ENCODE results near the gene STOML1. TPM values are rescaled to one million over a fixed set of nuclear protein-coding genes. Genes with fewer than 3 reads are reported as not detected.
"Not testable (repeated sequence)": the region's sequence is repeated elsewhere in the genome, so short reads cannot be mapped to it uniquely, and the experiment has no call there.

STOML1 gene
- total RNA-seq, 1 donor from 2014 or later = 17.1 TPM

DNA sequence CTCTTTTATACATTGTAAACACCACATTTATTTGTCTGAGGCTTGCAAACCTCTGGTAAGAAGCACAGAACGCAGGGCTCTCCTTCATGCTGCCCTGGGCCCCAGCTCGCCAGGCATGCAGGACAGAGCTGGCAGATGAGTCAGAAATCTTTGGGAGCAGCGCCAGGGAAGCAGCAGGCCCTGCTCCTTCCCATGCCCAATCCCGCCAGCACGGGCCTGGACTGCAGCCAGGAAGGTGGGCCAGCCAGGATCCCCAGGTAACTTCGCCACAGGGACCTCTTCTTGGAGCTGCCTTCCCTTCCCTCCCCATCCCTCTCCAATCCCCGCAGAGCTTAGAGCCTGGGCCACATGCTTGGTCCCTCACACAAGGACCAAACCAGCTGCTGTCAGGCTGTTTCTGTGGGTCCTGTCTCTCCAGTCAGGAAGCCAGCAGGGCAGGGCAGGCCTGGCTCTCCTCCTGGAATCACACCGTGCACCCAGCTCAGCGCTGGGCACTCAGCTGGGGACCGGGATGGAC, 8.8 kb downstream of the STOML1 start:
- H3K36me3 Mint-ChIP-seq (ENCODE audit: unreplicated experiment) = no peaks in the 10 kb centered on the region
- peaks cover 65% of the 10 kb centered on the region for H3K4me1 Mint-ChIP-seq (ENCODE audit: unreplicated experiment)
- TF ChIP-seq, protein P1, sequence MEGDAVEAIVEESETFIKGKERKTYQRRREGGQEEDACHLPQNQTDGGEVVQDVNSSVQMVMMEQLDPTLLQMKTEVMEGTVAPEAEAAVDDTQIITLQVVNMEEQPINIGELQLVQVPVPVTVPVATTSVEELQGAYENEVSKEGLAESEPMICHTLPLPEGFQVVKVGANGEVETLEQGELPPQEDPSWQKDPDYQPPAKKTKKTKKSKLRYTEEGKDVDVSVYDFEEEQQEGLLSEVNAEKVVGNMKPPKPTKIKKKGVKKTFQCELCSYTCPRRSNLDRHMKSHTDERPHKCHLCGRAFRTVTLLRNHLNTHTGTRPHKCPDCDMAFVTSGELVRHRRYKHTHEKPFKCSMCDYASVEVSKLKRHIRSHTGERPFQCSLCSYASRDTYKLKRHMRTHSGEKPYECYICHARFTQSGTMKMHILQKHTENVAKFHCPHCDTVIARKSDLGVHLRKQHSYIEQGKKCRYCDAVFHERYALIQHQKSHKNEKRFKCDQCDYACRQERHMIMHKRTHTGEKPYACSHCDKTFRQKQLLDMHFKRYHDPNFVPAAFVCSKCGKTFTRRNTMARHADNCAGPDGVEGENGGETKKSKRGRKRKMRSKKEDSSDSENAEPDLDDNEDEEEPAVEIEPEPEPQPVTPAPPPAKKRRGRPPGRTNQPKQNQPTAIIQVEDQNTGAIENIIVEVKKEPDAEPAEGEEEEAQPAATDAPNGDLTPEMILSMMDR (IDR thresholded peaks at IDR 0.05) = no peak
- peak overlapping the region; percentile 97 for H3K27ac Mint-ChIP-seq (ENCODE audit: unreplicated experiment)
- no peaks in the 10 kb centered on the region for H3K9me3 Mint-ChIP-seq (ENCODE audit: unreplicated experiment)
- peak overlapping the region; percentile 53 for H3K4me3 Mint-ChIP-seq (ENCODE audit: unreplicated experiment)
- no peaks in the 10 kb centered on the region for H3K27me3 Mint-ChIP-seq (ENCODE audit: unreplicated experiment)
- DNase-seq (ENCODE audit: extremely low spot score, unreplicated experiment) = no peak

DNA sequence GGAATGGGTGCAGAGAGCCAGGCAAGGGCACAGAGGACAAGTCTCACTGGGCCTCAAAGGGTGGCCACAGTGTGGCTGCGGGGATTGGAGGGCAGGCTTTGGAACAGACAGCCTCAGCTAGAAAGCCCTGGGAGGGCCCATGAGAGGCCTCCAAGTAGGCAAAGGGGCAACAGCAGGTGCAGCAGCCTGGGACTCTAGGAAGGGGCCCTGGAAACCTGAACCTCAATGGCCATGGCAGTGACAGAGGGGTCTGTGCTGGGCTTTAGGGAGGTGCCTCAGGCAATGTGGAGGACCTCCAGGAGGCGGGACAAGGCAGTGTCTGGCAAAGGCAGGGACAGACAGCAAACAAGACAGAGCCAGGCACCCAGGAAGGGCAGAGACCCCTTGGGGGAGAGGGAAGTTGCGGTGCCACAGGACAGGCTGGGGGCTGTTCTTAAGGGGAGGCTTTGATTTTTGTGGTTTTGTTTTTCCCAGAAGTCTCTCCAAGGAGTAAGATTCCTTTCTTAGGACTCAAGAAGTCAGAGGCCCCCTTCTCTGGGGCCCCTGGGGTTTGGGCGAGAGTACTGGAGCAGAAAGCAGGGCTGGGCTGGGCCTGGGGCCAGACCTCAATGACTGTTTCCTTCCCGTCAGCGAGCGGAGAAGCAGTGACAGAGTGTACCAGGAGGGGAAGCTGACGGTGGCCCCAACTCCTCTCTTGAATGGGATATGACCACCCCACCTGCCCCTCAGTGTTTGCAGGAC, 9.7 kb downstream of the STOML1 start:
- Mint-ChIP-seq H3K4me3 (ENCODE audit: unreplicated experiment) (peak overlapping the region; percentile 8), H3K36me3 (ENCODE audit: unreplicated experiment) (peaks cover 3% of the 10 kb centered on the region), H3K4me1 (ENCODE audit: unreplicated experiment) (peaks cover 57% of the 10 kb centered on the region), H3K27ac (ENCODE audit: unreplicated experiment) (peak overlapping the region; percentile 97), H3K27me3 (ENCODE audit: unreplicated experiment) (peaks cover 3% of the 10 kb centered on the region), H3K9me3 (ENCODE audit: unreplicated experiment) (no peaks in the 10 kb centered on the region)
- TF ChIP-seq, protein P1 (IDR thresholded peaks at IDR 0.05) = no peak
- DNase-seq (ENCODE audit: extremely low spot score, unreplicated experiment) = no peak

DNA sequence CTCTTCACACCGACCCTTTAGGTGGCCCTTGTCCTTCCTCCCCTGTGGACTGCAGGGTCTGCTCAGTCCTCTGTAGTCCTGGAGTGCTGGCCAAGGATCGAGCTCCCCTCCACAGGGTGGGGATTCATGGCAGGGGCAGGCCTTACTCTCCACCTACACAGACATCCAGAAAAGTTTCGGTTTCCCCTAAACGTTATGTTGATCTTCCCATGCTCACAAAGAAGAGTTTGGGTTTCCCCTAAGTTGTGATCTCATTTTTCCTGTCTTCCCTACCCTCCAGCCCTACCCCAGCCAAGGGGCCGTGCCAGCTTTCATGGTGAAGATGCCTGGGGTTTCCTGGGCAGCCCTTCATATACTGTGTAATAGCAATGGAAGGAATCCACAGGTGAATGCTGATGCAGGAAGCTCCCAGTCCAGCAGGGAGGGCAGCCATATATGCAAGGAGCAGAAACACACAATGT, 10.3 kb downstream of the STOML1 start:
- DNase-seq (ENCODE audit: extremely low spot score, unreplicated experiment) = no peak
- Mint-ChIP-seq H3K27ac (ENCODE audit: unreplicated experiment) (peak overlapping the region; percentile 97), H3K4me3 (ENCODE audit: unreplicated experiment) (no peak overlapping the region), H3K27me3 (ENCODE audit: unreplicated experiment) (peaks cover 3% of the 10 kb centered on the region), H3K9me3 (ENCODE audit: unreplicated experiment) (no peaks in the 10 kb centered on the region), H3K4me1 (ENCODE audit: unreplicated experiment) (peaks cover 51% of the 10 kb centered on the region), H3K36me3 (ENCODE audit: unreplicated experiment) (peaks cover 3% of the 10 kb centered on the region)
- TF ChIP-seq, protein P1 (IDR thresholded peaks at IDR 0.05) = no peak

DNA sequence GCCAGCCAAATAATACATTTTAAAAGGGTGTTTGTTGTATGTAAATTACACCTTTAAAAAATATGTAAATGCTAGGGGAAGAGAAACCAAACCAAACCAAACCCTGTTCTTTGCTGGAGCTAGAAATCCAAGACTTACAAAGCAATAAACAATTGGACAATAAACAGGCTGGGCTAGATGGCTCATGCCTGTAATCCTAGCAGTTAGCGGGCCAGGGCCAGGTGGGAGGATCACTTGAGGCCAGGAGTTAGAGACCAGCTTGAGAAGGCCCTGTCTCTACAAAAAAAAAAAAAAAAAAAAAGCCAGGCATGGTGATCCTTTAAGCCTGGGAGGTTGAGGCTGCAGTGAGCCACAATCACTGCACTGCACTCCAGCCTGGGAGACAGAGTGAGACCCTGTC, 12.5 kb downstream of the STOML1 start:
- DNase-seq (ENCODE audit: extremely low spot score, unreplicated experiment) = no peak
- TF ChIP-seq, protein P1 (IDR thresholded peaks at IDR 0.05) = no peak
- Mint-ChIP-seq H3K27me3 (ENCODE audit: unreplicated experiment) (peaks cover 10% of the 10 kb centered on the region), H3K4me3 (ENCODE audit: unreplicated experiment) (no peak overlapping the region), H3K36me3 (ENCODE audit: unreplicated experiment) (peaks cover 3% of the 10 kb centered on the region), H3K4me1 (ENCODE audit: unreplicated experiment) (peaks cover 38% of the 10 kb centered on the region), H3K9me3 (ENCODE audit: unreplicated experiment) (no peaks in the 10 kb centered on the region), H3K27ac (ENCODE audit: unreplicated experiment) (no peak overlapping the region)

DNA sequence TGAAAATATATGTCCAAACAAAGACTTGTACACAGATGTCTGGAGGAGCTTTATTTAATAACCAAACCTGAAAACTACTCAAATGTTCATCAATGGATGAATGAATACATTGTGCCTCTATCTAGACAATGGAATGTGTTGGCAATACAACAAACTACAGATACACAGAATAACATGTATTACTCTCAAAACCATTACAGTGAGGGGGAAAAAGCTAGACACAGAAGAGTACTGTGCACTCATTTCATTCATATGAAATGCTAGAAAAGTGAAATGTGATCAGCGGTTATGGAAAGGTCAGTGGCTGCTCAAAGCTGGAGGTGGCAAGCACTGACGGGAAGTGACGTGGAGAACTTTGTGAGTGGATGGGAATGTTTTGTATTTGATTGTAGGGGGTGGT, 13.2 kb downstream of the STOML1 start:
- Mint-ChIP-seq H3K36me3 (ENCODE audit: unreplicated experiment) (peaks cover 3% of the 10 kb centered on the region), H3K27me3 (ENCODE audit: unreplicated experiment) (peaks cover 10% of the 10 kb centered on the region), H3K4me3 (ENCODE audit: unreplicated experiment) (no peak overlapping the region), H3K27ac (ENCODE audit: unreplicated experiment) (no peak overlapping the region), H3K9me3 (ENCODE audit: unreplicated experiment) (no peaks in the 10 kb centered on the region), H3K4me1 (ENCODE audit: unreplicated experiment) (peaks cover 31% of the 10 kb centered on the region)
- TF ChIP-seq, protein P1 (IDR thresholded peaks at IDR 0.05) = no peak
- DNase-seq (ENCODE audit: extremely low spot score, unreplicated experiment) = no peak

DNA sequence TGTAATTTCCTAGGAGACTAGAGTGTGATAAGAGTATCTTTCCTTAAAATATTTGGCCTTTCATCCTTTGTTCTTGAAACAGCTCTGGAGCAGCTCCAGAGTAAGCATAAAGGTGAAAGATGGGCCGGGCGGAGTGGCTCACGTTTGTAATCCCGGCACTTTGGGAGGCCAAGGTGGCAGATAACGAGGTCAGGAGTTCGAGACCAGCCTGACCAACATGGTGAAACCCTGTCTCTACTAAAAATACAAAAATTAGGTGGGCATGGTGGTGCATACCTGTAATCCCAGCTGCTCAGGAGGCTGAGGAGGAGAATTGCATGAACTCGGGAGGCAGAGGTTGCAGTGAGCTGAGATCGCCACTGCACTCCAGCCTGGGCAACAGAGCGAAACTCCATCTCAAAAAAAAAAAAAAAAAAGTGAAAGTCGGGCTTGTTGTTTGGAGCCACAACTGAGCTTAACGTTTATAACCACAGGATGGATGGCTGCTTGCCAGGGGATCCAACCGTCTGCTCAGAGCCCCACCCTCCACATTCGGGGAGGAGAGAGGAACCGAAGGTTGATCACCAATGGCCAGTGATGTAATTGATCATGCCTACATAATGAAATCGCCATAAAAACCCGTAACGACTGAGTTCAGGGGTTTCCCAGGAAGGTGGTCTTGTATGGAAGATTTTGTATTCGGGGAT, 16.5 kb downstream of the STOML1 start:
- not testable (repeated sequence) for H3K27ac Mint-ChIP-seq (ENCODE audit: unreplicated experiment); H3K4me3 Mint-ChIP-seq (ENCODE audit: unreplicated experiment); DNase-seq (ENCODE audit: extremely low spot score, unreplicated experiment); H3K36me3 Mint-ChIP-seq (ENCODE audit: unreplicated experiment); H3K9me3 Mint-ChIP-seq (ENCODE audit: unreplicated experiment)
- Mint-ChIP-seq H3K27me3 (ENCODE audit: unreplicated experiment) (peaks cover 10% of the 10 kb centered on the region), H3K4me1 (ENCODE audit: unreplicated experiment) (peaks cover 13% of the 10 kb centered on the region)

DNA sequence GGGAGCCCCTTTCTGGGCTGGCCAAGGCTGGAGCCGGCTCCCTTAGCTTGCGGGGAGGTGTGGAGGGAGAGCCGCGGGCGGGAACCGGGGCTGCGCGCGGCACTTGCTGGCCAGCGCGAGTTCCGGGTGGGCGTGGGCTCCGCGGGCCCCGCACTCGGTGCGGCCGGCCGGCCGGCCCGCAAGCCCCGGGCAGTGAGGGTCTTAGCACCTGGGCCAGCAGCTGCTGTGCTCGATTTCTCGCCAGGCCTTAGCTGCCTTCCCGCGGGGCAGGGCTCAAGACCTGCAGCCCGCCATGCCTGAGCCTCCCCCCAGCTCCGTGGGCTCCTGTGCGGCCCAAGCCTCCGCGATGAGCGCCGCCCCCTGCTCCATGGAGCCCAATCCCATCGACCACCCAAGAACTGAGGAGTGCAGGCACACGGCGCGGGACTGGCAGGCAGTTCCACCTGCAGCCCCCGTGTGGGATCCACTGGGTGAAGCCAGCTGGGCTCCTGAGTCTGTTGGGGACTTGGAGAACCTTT, 18.4 kb downstream of the STOML1 start:
- H3K36me3 Mint-ChIP-seq (ENCODE audit: unreplicated experiment); H3K4me3 Mint-ChIP-seq (ENCODE audit: unreplicated experiment); H3K4me1 Mint-ChIP-seq (ENCODE audit: unreplicated experiment); DNase-seq (ENCODE audit: extremely low spot score, unreplicated experiment); H3K9me3 Mint-ChIP-seq (ENCODE audit: unreplicated experiment); H3K27ac Mint-ChIP-seq (ENCODE audit: unreplicated experiment): not testable (repeated sequence)
- peaks cover 10% of the 10 kb centered on the region for H3K27me3 Mint-ChIP-seq (ENCODE audit: unreplicated experiment)

All from osteocyte (in vitro differentiated cells).